PC-9 (cell line): ENCODE measurements around the gene PACSIN1. TPM values are rescaled to one million over a fixed set of nuclear protein-coding genes. Genes with fewer than 3 reads are reported as not detected.

Experiments
- BruUV-seq: library from RNA; stranded (reverse); fragments of 400-500 nt; replicated peaks from 2 replicates; lab custom pipeline; 2021; lab: Mats Ljungman, UMichigan
- CTCF ChIA-PET: fragments of 300-600 bp; sonication (Branson Sonifier 250); formaldehyde crosslinking; loops from one replicate; lab custom pipeline; 2022; ENCODE audit warnings: antibody characterized with exemption; lab: Charles Lee
- POLR2A ChIA-PET: fragments of 300-600 bp; sonication (Branson Sonifier 250); formaldehyde crosslinking; loops from one replicate; lab custom pipeline; 2022; ENCODE audit warnings: antibody characterized with exemption; ENCODE audit not compliant: unreplicated experiment; lab: Charles Lee
- DNase-seq, 2 experiments: peaks; one replicate each; pipeline versions ENCODE4 v3.0.0 to v3.0.0-alpha.2; 2015 to 2022; ENCODE audit warnings: mixed read lengths in 1 of 2
- H2AFZ ChIP-seq: fragments of 200-600 bp; sonication (generic); 2 replicates; pipeline ENCODE4 v1.8.1; 2017; ENCODE audit warnings: antibody characterized with exemption
- H3F3A ChIP-seq: fragments of 200-600 bp; sonication (generic); 2 replicates; pipeline ENCODE4 v1.8.1; 2017; ENCODE audit warnings: antibody characterized with exemption, mild to moderate bottlenecking, low read depth; ENCODE audit not compliant: insufficient read depth
- H3K27ac ChIP-seq: fragments of 200-600 bp; sonication (generic); 2 replicates; pipeline ENCODE4 v1.6.1; 2016; ENCODE audit warnings: mixed run types
- H3K27me3 ChIP-seq: fragments of 200-600 bp; sonication (generic); 2 replicates; pipeline ENCODE4 v1.6.1; 2016; ENCODE audit warnings: low read depth, mixed run types; ENCODE audit not compliant: insufficient read depth
- H3K36me3 ChIP-seq: fragments of 200-600 bp; sonication (generic); 2 replicates; pipeline ENCODE4 v1.6.1; 2016; ENCODE audit warnings: low read depth, mixed run types
- H3K4me1 ChIP-seq: fragments of 200-600 bp; sonication (generic); replicated peaks from 2 replicates; pipeline ENCODE4 v1.6.1; 2016; ENCODE audit warnings: mixed run types; ENCODE audit not compliant: insufficient read depth
- H3K4me2 ChIP-seq: fragments of 200-600 bp; sonication (generic); 2 replicates; pipeline ENCODE4 v1.6.1; 2017; ENCODE audit warnings: mixed run types
- H3K4me3 ChIP-seq: fragments of 200-600 bp; sonication (generic); 2 replicates; pipeline ENCODE4 v1.6.1; 2016; ENCODE audit warnings: mixed run types
- H3K79me2 ChIP-seq: fragments of 200-600 bp; sonication (generic); 2 replicates; pipeline ENCODE4 v1.6.1; 2017; ENCODE audit warnings: low read depth, mixed run types
- H3K9me2 ChIP-seq: fragments of 200-600 bp; sonication (generic); 2 replicates; pipeline ENCODE4 v1.8.1; 2017; ENCODE audit warnings: mild to moderate bottlenecking; ENCODE audit not compliant: insufficient read depth
- H3K9me3 ChIP-seq: fragments of 200-600 bp; sonication (generic); 2 replicates; pipeline ENCODE4 v1.8.1; 2016; ENCODE audit warnings: low read depth; ENCODE audit not compliant: insufficient read depth
- H4K20me1 ChIP-seq: fragments of 200-600 bp; sonication (generic); 2 replicates; pipeline ENCODE4 v1.8.1; 2017; ENCODE audit not compliant: insufficient read depth
- CTCF ChIP-seq: fragments of 200-600 bp; sonication (generic); conservative IDR thresholded peaks from 2 replicates; pipeline ENCODE4 v1.6.1; 2017; ENCODE audit warnings: mixed run types, antibody characterized with exemption, mild to moderate bottlenecking, moderate library complexity
- EZH2 ChIP-seq: fragments of 200-600 bp; sonication (generic); IDR thresholded peaks from 2 replicates; pipeline ENCODE4 v1.8.0; 2017; ENCODE audit warnings: antibody characterized with exemption, low read depth
- intact Hi-C: fragments of 100-400 bp; cut with micrococcal nuclease; formaldehyde crosslinking; loops from one replicate; pipeline ENCODE4 v1.10.0; 2022; ENCODE audit not compliant: unreplicated experiment
- total RNA-seq: library from RNA; stranded (reverse); gene quantifications from 2 replicates; pipeline ENCODE4 v1.2.3, GENCODE V29; 2021

Gene PACSIN1
- total RNA-seq, 1 experiment from 2014 or later: 5.0 TPM

GRCh38 chr6:34513646-34514045 is 47.8 kb downstream of the PACSIN1 start:
- H3K9me3 ChIP-seq: no peaks in the 10 kb centered on the region; the same call in 1 of the 2 replicates
- no peaks in the 10 kb centered on the region for H3K36me3 ChIP-seq
- no peaks in the 10 kb centered on the region for H3K79me2 ChIP-seq
- H4K20me1 ChIP-seq: no peaks in the 10 kb centered on the region
- H2AFZ ChIP-seq: no peak overlapping the region
- ChIA-PET POLR2A (no interaction called here), CTCF (no interaction called here)
- TF ChIP-seq EZH2 (no peak), CTCF (no peak)
- no peak for DNase-seq
- H3K9me2 ChIP-seq: no peaks in the 10 kb centered on the region
- no peaks in the 10 kb centered on the region for H3K4me1 ChIP-seq
- BruUV-seq: no TSS peak
- intact Hi-C loops: no loop called here
- H3K4me3 ChIP-seq: no peak overlapping the region
- no peak overlapping the region for H3K27ac ChIP-seq
- no peak overlapping the region for H3K4me2 ChIP-seq
- no peaks in the 10 kb centered on the region for H3K27me3 ChIP-seq
- 0 out of 2 replicates have a peak, but pooled peaks cover 6% of the 10 kb centered on the region for H3F3A ChIP-seq

GRCh38 chr6:34514112-34514511 is 48.2 kb downstream of the PACSIN1 start:
- intact Hi-C loops: no loop called here
- Histone ChIP-seq H3K4me2 (no peak overlapping the region), H3K36me3 (no peaks in the 10 kb centered on the region), H4K20me1 (no peaks in the 10 kb centered on the region), H3K79me2 (no peaks in the 10 kb centered on the region), H3K27me3 (no peaks in the 10 kb centered on the region), H2AFZ (no peak overlapping the region), H3F3A (0 out of 2 replicates have a peak, but pooled peaks cover 2% of the 10 kb centered on the region), H3K9me2 (no peaks in the 10 kb centered on the region), H3K9me3 (no peaks in the 10 kb centered on the region; the same call in 1 of the 2 replicates), H3K27ac (no peak overlapping the region), H3K4me1 (no peaks in the 10 kb centered on the region), H3K4me3 (no peak overlapping the region)
- no peak for DNase-seq
- CTCF ChIA-PET: no interaction called here
- no TSS peak for BruUV-seq
- POLR2A ChIA-PET: no interaction called here
- TF ChIP-seq CTCF: no peak
- TF ChIP-seq EZH2: no peak

GRCh38 chr6:34514593-34515472 is 49.0 kb downstream of the PACSIN1 start:
- Histone ChIP-seq H3K4me1 (no peaks in the 10 kb centered on the region), H3K4me3 (no peak overlapping the region), H2AFZ (no peak overlapping the region), H3F3A (no peaks in the 10 kb centered on the region), H3K27me3 (no peaks in the 10 kb centered on the region), H3K9me3 (no peaks in the 10 kb centered on the region), H3K27ac (no peak overlapping the region), H3K4me2 (no peak overlapping the region), H3K36me3 (no peaks in the 10 kb centered on the region), H4K20me1 (no peaks in the 10 kb centered on the region), H3K9me2 (no peaks in the 10 kb centered on the region), H3K79me2 (no peaks in the 10 kb centered on the region)
- BruUV-seq: no TSS peak
- ChIA-PET POLR2A (no interaction called here), CTCF (no interaction called here)
- DNase-seq: no peak
- intact Hi-C loops: no loop called here
- no peak for TF ChIP-seq CTCF
- no peak for TF ChIP-seq EZH2
